Stimulated activated CD8-positive, alpha-beta memory T cell treated with anti-CD3 and anti-CD28 coated beads, Interleukin-4, amount 100 ng/mL, for 1 hour (primary cell): ENCODE data around the gene FDX1.

ENCODE experiments used
- DNase-seq, 2 donors: peaks; one replicate each; pipeline ENCODE4 v3.0.0-alpha.2; 2020; ENCODE audit warnings: low read depth in 2 of 2, low spot score in 1 of 2

Gene FDX1

GRCh38 chr11:110507328-110507727 is 77.6 kb downstream of the FDX1 start:
- no peak for DNase-seq

GRCh38 chr11:110508786-110509185 is 79.0 kb downstream of the FDX1 start:
- DNase-seq, result no peak

GRCh38 chr11:110509472-110509871 is 79.7 kb downstream of the FDX1 start:
- DNase-seq, result no peak

- no peak for DNase-seq
Observed at GRCh38 chr11:110512026-110512425, 82.3 kb downstream of the FDX1 start.

GRCh38 chr11:110513259-110513801 is 83.6 kb downstream of the FDX1 start:
- DNase-seq, result no peak

DNA sequence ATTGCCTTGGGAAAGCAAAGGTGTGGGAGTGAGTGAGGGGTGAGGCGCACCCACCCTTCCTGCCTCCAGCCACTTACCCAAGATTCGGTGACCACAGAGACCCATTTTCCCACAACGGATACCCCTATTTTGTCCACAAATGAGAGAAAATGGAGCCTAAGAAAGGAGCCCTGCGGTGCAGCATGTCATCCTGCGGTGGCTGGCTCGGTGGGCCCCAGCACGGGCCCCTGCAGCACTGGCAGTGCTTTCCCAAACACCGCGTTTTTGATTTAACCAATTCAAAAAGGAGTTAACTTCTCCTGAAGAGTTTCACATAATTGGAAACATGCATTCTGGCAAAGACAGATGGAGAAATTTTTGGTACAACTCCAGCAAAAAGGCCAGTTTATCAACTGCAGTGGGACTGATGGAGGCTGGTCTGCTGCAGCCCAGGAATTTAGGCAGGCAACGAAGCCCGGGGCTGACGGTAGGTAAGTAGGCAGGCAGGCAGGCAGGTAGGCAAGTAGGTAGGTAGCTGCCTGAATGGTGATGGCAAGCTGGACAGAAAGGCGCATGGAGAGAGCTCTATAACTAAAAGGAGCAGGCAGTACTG is 84.2 kb downstream of the FDX1 start:
- DNase-seq, result no peak
